TTC549 (cell line): ENCODE data around the gene TNIK.
"Not testable (repeated sequence)": the region's sequence is repeated elsewhere in the genome, so short reads cannot be mapped to it uniquely, and the experiment has no call there.

Source experiments
- FAIRE-seq: peaks from 2 replicates; lab custom pipeline; 2012; peaks lifted over from hg19 to GRCh38; lab: Jason Lieb, UNC

TNIK gene

GRCh38 chr3:171122240-171122639 is 338.0 kb downstream of the TNIK start:
- FAIRE-seq: no peak

GRCh38 chr3:171121801-171122200 is 338.4 kb downstream of the TNIK start:
- FAIRE-seq: no peak

GRCh38 chr3:171119402-171119801 is 340.8 kb downstream of the TNIK start:
- not testable (repeated sequence) for FAIRE-seq

DNA sequence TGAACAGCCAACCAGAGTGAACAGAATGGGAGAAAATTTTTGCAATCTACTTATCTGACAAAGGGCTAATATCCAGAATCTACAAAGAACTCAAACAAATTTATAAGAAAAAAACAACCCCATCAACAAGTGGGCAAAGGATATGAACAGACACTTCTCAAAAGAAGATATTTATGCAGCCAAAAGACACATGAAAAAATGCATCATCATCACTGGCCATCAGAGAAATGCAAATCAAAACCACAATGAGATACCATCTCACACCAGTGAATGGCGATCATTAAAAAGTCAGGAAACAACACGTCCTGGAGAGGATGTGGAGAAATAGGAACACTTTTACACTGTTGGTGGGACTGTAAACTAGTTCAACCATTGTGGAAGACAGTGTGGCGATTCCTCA is 341.2 kb downstream of the TNIK start:
- not testable (repeated sequence) for FAIRE-seq

DNA sequence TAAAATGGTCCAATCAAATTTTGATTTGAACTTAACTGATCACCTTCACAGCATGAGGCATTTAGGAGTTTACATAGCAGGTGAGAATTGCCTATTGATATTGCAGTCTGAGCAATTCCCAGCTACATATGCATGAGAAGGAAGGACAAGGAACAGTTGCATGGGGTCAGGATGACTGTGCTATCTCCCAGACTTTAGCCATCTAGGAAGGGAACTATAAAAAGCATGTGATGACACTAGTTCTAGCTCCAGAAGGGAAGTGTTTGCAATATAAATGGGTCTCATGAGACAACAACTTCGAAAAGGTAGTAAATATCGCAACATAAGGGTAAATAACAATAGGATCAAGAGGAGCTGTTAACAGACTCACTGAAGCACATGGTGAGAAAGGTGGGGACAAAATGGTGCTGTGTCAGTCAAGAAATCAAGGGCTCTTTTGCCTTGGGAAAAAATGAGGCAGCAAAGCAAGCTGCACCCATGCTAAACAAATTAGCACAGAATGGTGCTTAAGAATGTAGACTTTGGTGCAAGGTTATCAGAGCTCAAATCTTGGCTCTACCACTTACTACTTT is 343.3 kb downstream of the TNIK start:
- FAIRE-seq: no peak

GRCh38 chr3:171116365-171116764 is 343.8 kb downstream of the TNIK start:
- FAIRE-seq: no peak

GRCh38 chr3:171115667-171116066 is 344.5 kb downstream of the TNIK start:
- no peak for FAIRE-seq

- no peak for FAIRE-seq
Measured at GRCh38 chr3:171113716-171114115, 346.5 kb downstream of the TNIK start.

- no peak for FAIRE-seq
Measured at GRCh38 chr3:171110715-171111114, 349.5 kb downstream of the TNIK start.

GRCh38 chr3:171108066-171108465 is 352.1 kb downstream of the TNIK start:
- no peak for FAIRE-seq

DNA sequence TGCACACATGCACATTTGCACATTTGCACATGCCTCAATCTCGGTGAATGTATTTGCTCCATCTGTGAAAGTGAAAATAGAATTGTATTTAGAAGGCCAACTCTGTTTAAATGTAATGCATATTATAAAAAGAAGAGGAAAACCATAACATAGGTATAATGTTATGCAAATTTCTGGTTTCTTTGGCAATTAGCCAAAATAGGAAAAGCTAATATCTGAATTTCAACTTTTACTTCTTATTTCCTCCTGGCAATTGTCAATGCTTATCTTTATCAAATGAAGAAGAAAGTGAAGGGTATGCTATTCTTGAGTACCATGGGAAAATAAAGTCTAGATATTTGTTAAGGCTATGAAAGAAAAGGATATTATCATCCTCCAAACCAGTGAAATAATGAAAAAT is 357.0 kb downstream of the TNIK start:
- FAIRE-seq: no peak

DNA sequence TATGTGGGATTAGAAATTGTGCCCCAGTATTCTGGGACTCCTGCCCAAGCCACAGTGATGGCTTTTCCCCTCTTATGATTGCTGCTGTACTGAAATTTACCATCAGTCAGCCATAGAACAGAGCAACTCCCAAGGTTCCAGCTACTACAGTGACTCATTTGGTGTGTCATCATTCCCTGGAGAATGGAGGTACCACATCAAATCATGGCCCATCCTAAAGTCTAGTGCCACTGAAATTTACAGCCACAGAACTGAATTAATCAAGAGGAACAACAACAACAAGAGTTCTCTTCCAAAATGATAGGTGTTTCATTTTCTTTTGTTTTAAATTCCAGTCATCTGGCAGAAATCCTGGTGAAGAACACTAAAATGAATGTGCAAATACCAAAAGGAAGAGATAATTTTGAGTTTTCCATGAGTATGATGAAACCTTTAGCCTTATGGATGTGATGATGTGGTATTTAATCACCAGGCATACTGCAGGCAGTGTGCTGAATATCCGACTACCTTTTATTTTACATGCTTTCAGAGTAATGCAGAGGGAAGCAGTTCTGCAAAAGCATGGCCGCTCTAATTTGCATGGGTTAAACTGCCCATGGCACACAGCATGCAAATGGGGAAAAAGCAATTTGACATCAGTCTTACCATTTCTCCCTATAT is 358.1 kb downstream of the TNIK start:
- FAIRE-seq: no peak

- FAIRE-seq: no peak
Measured at GRCh38 chr3:171099911-171100310, 360.3 kb downstream of the TNIK start.

- no peak for FAIRE-seq
Measured at GRCh38 chr3:171095063-171095462, 365.1 kb downstream of the TNIK start.

DNA sequence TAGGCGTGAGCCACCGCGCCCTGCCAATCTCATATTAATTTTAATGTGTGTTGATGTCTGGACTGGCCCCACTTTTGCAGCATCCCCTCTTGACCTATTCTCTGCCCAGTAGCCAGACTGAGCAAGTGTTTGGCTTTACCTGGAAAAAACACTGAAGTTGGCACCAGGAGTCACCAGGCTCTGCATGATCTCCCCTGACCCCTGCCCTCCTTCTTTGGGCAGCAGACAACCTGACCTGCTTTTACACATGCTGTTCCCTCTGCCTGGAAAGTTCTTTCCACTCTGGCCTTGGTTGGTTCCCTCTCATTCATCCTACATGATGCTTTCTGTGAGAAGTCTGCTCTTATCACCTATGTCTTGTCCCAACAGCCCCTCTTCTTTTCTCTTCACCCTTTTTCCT is 365.8 kb downstream of the TNIK start:
- no peak for FAIRE-seq

- no peak for FAIRE-seq
Measured at GRCh38 chr3:171093462-171093861, 366.7 kb downstream of the TNIK start.

- FAIRE-seq: no peak
Measured at GRCh38 chr3:171092467-171092911, 367.7 kb downstream of the TNIK start.

- FAIRE-seq: no peak
Measured at GRCh38 chr3:171090321-171090720, 369.9 kb downstream of the TNIK start.

DNA sequence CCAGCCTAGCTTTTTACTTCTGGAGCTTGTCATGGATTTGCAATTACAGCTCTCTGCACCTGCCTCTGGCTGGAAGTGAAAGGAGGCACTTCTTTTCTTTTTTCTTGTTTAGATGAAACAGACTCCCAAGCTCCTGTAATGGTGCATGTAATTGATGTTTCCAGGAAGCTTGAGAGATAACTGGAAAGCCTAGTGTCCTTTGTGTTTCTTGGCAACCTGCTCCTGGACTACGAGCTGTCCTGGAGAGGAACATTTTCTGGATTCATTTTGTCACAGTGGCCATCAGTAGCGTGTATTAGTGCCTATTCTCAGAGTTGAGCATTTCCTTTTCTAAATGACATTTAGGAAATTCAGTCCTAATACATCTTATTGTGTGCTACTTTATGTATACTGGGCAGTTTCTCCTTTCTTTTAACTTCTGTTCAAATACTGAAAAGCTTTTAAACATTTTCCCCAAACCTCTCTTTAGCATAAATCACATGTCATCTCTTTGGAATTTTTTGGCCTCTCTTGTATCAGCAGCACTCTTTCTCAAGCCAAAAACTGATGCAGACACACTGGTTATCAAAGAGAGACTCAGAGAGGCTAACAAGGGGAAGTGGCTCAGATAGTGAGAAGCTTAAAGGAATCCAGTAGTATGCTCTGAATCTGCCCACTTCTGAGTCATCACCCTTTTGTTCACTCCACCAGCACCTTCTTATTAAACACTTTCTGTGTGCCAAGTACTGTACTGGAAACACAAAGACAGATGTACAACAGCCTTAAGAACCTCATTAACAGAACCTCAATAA is 371.0 kb downstream of the TNIK start:
- no peak for FAIRE-seq

DNA sequence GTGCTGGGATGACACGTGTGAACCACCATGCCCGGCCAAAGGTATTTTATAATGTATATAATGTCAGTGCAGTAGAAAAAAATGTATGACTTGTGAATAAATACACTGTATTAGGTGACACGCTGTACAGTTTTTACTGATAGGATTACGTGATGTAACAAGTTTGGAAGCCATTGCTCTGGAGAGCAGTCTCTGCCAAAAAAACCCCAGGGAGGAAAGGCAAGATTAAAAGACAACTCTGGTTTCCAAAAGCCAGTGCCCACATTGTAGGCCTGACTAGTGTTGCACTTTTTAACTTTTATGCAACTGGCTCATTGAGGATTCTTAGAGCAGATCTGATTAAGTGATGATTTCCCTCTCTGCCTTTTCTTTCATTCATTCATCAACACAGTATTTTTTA is 371.7 kb downstream of the TNIK start:
- no peak for FAIRE-seq

GRCh38 chr3:171086914-171087313 is 373.3 kb downstream of the TNIK start:
- no peak for FAIRE-seq

DNA sequence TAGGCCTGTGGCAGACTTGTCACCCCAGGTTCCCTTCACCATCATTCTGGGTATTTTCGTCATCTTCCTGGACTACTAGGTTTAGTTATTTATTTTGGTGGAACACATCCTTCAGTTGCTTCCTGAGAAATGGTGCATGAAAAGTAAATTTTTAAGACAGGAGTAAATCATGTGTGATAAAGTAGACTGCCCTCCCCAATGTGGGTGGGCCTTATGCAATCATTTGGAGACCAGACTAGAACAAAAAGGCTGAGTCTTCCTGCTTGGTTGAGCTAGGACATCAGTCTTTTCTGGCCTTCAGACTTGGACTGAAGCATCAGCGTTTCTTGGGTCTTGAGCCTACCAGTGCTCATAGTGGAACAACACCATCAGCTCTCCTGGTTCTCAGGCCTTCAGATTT is 382.9 kb downstream of the TNIK start:
- FAIRE-seq: no peak

DNA sequence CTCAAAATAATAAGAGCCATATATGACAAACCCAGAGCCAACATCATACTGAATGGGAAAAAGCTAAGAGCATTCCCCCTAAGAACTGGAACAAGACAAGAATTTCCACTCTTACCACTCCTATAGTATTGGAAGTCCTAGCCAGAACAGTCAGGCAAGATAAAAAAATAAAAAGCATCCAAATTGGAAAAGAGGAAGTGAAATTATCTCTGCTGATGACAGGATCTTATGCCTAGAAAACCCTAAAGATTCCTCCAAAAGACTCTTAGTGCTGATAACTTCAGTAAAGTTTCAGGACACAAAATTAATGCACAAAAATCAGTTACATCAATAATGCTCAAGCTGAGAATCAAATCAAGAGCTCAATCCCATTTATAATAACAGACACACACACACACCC is 387.8 kb downstream of the TNIK start:
- FAIRE-seq: no peak

DNA sequence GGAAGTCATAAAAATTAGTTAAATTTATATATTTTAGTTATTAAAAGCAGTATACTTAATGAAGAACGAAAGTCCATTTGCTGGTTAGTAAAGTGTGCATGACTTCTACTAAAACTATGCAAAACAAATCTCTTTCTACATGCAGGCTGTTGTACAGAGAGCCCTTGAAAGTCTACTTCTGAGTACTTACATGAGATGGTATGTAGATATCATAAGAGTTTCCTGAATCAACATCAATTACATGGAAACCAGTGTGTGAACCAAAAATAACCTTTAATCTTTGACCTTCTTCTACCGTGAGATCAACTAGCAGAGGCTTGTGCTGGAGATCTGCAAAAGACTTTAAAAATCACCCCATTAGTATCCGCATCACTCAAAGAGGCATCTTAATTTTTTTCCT is 391.5 kb downstream of the TNIK start:
- no peak for FAIRE-seq
